ENCODE results near the gene HUWE1. TPM values are rescaled to one million over a fixed set of nuclear protein-coding genes. Genes with fewer than 3 reads are reported as not detected.

HUWE1 gene
- total and polyA plus RNA-seq, 9 of the 15 experiments (the other 6 are each of a cell fraction or from before 2014, with no cell fraction given) = 23.9 to 204 (median 65.1) TPM

GRCh38 chrX:53683556-53684414 lies 2.7 kb downstream of the HUWE1 start (continued):
- TF ChIP-seq MAX (CRISPR knock-in tag; IDR thresholded peaks at IDR 0.05) = peak; percentile 6; the same call in 1 of the 2 replicates
- peak; percentile 90 for TF ChIP-seq ZFX (CRISPR knock-in tag; IDR thresholded peaks at IDR 0.05)
- no peak for TF ChIP-seq IFI16 (CRISPR knock-in tag; IDR thresholded peaks at IDR 0.05)
- TF ChIP-seq ZNF12 (CRISPR knock-in tag; IDR thresholded peaks at IDR 0.05) = no peak
- TF ChIP-seq HDAC3 (IDR thresholded peaks at IDR 0.05; ENCODE audit: borderline replicate concordance, partially characterized antibody) = peak; percentile 60
- TF ChIP-seq LARP7 (IDR thresholded peaks at IDR 0.05) = no peak
- no peak for TF ChIP-seq ZNF507 (tag; conservative IDR thresholded peaks at IDR 0.05)
- TF ChIP-seq SOX6 (IDR thresholded peaks at IDR 0.05) = no peak
- no peak for TF ChIP-seq ZBTB1 (CRISPR knock-in tag; IDR thresholded peaks at IDR 0.05; ENCODE audit: borderline replicate concordance, low read depth)
- no peak for TF ChIP-seq ELK3 (CRISPR knock-in tag; IDR thresholded peaks at IDR 0.05)
- TF ChIP-seq REST (IDR thresholded peaks at IDR 0.05; ENCODE audit: borderline replicate concordance) = no peak
- no peak for TF ChIP-seq REST (CRISPR knock-in tag; IDR thresholded peaks at IDR 0.05; ENCODE audit: low read depth)
- TF ChIP-seq CREB5 (CRISPR knock-in tag; IDR thresholded peaks at IDR 0.05) = no peak
- TF ChIP-seq PREB (CRISPR knock-in tag; IDR thresholded peaks at IDR 0.05) = no peak

Data from K562 (cell line).